T-helper 1 cell treated with Interleukin-12 subunit alpha and Interleukin-12 subunit beta and Interleukin-4 antibody, amounts not matched to agents 30 μg/mL and 1 μg/mL, for 36 hours (primary cell): ENCODE data around the gene PYGM.

Source experiments
- H3K27ac Mint-ChIP-seq: one replicate; pipeline ENCODE4 v1.8.0; 2021; ENCODE audit warnings: mild to moderate bottlenecking, mixed read lengths
- H3K27me3 Mint-ChIP-seq: one replicate; pipeline ENCODE4 v1.8.0; 2021; ENCODE audit warnings: low read depth, mixed read lengths
- H3K36me3 Mint-ChIP-seq: one replicate; pipeline ENCODE4 v1.8.0; 2021; ENCODE audit warnings: low read depth, mixed read lengths
- H3K4me1 Mint-ChIP-seq: one replicate; pipeline ENCODE4 v1.8.0; 2021; ENCODE audit warnings: low read depth, mixed read lengths
- H3K4me3 Mint-ChIP-seq: one replicate; pipeline ENCODE4 v1.8.0; 2021; ENCODE audit warnings: mild to moderate bottlenecking, moderate library complexity, mixed read lengths
- H3K9me3 Mint-ChIP-seq: one replicate; pipeline ENCODE4 v1.8.0; 2021; ENCODE audit warnings: mixed read lengths

Gene PYGM

GRCh38 chr11:64766881-64767280 lies 7.1 kb upstream of the PYGM start:
- H3K9me3 Mint-ChIP-seq = no peaks in the 10 kb centered on the region
- peaks cover 64% of the 10 kb centered on the region for H3K4me1 Mint-ChIP-seq
- peak overlapping the region; percentile 69 for H3K27ac Mint-ChIP-seq
- no peaks in the 10 kb centered on the region for H3K27me3 Mint-ChIP-seq
- peaks cover 83% of the 10 kb centered on the region for H3K36me3 Mint-ChIP-seq
- no peak overlapping the region for H3K4me3 Mint-ChIP-seq

GRCh38 chr11:64765851-64766665 lies 6.3 kb upstream of the PYGM start:
- peak overlapping the region; percentile 42 for H3K4me3 Mint-ChIP-seq
- peaks cover 79% of the 10 kb centered on the region for H3K36me3 Mint-ChIP-seq
- H3K9me3 Mint-ChIP-seq = no peaks in the 10 kb centered on the region

GRCh38 chr11:64765291-64765850 lies 5.6 kb upstream of the PYGM start:
- Mint-ChIP-seq H3K27me3 (no peaks in the 10 kb centered on the region), H3K9me3 (no peaks in the 10 kb centered on the region), H3K36me3 (peaks cover 77% of the 10 kb centered on the region), H3K27ac (peak overlapping the region; percentile 96), H3K4me3 (peak overlapping the region; percentile 89), H3K4me1 (peaks cover 67% of the 10 kb centered on the region)

More at GRCh38 chr11:64765851-64766665, 6.3 kb upstream of the PYGM start:
- no peaks in the 10 kb centered on the region for H3K27me3 Mint-ChIP-seq
- H3K4me1 Mint-ChIP-seq = peaks cover 61% of the 10 kb centered on the region
- peak overlapping the region; percentile 69 for H3K27ac Mint-ChIP-seq

GRCh38 chr11:64764753-64765152 lies 5.0 kb upstream of the PYGM start:
- Mint-ChIP-seq H3K27me3 (no peaks in the 10 kb centered on the region), H3K27ac (peak overlapping the region; percentile 96), H3K4me3 (peak overlapping the region; percentile 89), H3K4me1 (peaks cover 70% of the 10 kb centered on the region), H3K36me3 (peaks cover 75% of the 10 kb centered on the region), H3K9me3 (no peaks in the 10 kb centered on the region)

GRCh38 chr11:64764040-64764611 lies 4.4 kb upstream of the PYGM start:
- no peaks in the 10 kb centered on the region for H3K9me3 Mint-ChIP-seq
- peaks cover 71% of the 10 kb centered on the region for H3K36me3 Mint-ChIP-seq
- H3K27ac Mint-ChIP-seq = peak overlapping the region; percentile 96
- peak overlapping the region; percentile 89 for H3K4me3 Mint-ChIP-seq
- no peaks in the 10 kb centered on the region for H3K27me3 Mint-ChIP-seq
- H3K4me1 Mint-ChIP-seq = peaks cover 66% of the 10 kb centered on the region

GRCh38 chr11:64763526-64764039 lies 3.8 kb upstream of the PYGM start:
- Mint-ChIP-seq H3K27me3 (no peaks in the 10 kb centered on the region), H3K9me3 (no peaks in the 10 kb centered on the region), H3K36me3 (peaks cover 66% of the 10 kb centered on the region), H3K4me1 (peaks cover 63% of the 10 kb centered on the region), H3K27ac (peak overlapping the region; percentile 96), H3K4me3 (peak overlapping the region; percentile 89)

- peaks cover 59% of the 10 kb centered on the region for H3K4me1 Mint-ChIP-seq
- H3K36me3 Mint-ChIP-seq = peaks cover 60% of the 10 kb centered on the region
- H3K4me3 Mint-ChIP-seq = peak overlapping the region; percentile 89
- no peaks in the 10 kb centered on the region for H3K9me3 Mint-ChIP-seq
- H3K27ac Mint-ChIP-seq = peak overlapping the region; percentile 96
- H3K27me3 Mint-ChIP-seq = no peaks in the 10 kb centered on the region
Measured at GRCh38 chr11:64762674-64763525, 3.1 kb upstream of the PYGM start.

GRCh38 chr11:64762277-64762673 lies 2.5 kb upstream of the PYGM start:
- Mint-ChIP-seq H3K36me3 (peaks cover 54% of the 10 kb centered on the region), H3K9me3 (no peaks in the 10 kb centered on the region), H3K4me3 (peak overlapping the region; percentile 89), H3K4me1 (peaks cover 55% of the 10 kb centered on the region), H3K27ac (peak overlapping the region; percentile 96), H3K27me3 (no peaks in the 10 kb centered on the region)

- H3K27me3 Mint-ChIP-seq = no peaks in the 10 kb centered on the region
- peaks cover 45% of the 10 kb centered on the region for H3K36me3 Mint-ChIP-seq
- no peaks in the 10 kb centered on the region for H3K9me3 Mint-ChIP-seq
- H3K4me1 Mint-ChIP-seq = peaks cover 52% of the 10 kb centered on the region
- peak overlapping the region; percentile 96 for H3K27ac Mint-ChIP-seq
- H3K4me3 Mint-ChIP-seq = peak overlapping the region; percentile 55
Measured at GRCh38 chr11:64760759-64761420, 1.1 kb upstream of the PYGM start.

- Mint-ChIP-seq H3K4me1 (peaks cover 38% of the 10 kb centered on the region), H3K36me3 (peaks cover 32% of the 10 kb centered on the region), H3K27me3 (no peaks in the 10 kb centered on the region), H3K4me3 (no peak overlapping the region), H3K9me3 (no peaks in the 10 kb centered on the region), H3K27ac (peak overlapping the region; percentile 55)
Measured at GRCh38 chr11:64759131-64759721, 548 bp downstream of the PYGM start.

GRCh38 chr11:64758330-64759079 lies 1.3 kb downstream of the PYGM start:
- peaks cover 32% of the 10 kb centered on the region for H3K4me1 Mint-ChIP-seq
- no peaks in the 10 kb centered on the region for H3K9me3 Mint-ChIP-seq
- peaks cover 25% of the 10 kb centered on the region for H3K36me3 Mint-ChIP-seq
- no peak overlapping the region for H3K27ac Mint-ChIP-seq
- no peaks in the 10 kb centered on the region for H3K27me3 Mint-ChIP-seq
- no peak overlapping the region for H3K4me3 Mint-ChIP-seq

GRCh38 chr11:64757549-64758329 lies 2.0 kb downstream of the PYGM start:
- H3K9me3 Mint-ChIP-seq = no peaks in the 10 kb centered on the region
- H3K36me3 Mint-ChIP-seq = peaks cover 23% of the 10 kb centered on the region
- no peak overlapping the region for H3K27ac Mint-ChIP-seq
- no peak overlapping the region for H3K4me3 Mint-ChIP-seq
- no peaks in the 10 kb centered on the region for H3K27me3 Mint-ChIP-seq
- peaks cover 24% of the 10 kb centered on the region for H3K4me1 Mint-ChIP-seq
